Pancreas (tissue), 10 donors: ENCODE data around the gene RGS9BP. TPM values are rescaled to one million over a fixed set of nuclear protein-coding genes. Genes with fewer than 3 reads are reported as not detected.
A peak's percentile ranks its signal among the peaks of the same experiment; 100 is the strongest.

ENCODE experiments used
- ATAC-seq, 4 donors: fragments of 200-7000 bp; cut with Tn5 transposase; one replicate each; pipeline versions ENCODE4 v1.8.0 to v1.9.1; 2020; ENCODE audit warnings: mild to moderate bottlenecking in 4 of 4, moderate library complexity in 4 of 4
- DNase-seq, 6 donors: peaks; one replicate each; pipeline ENCODE4 v3.0.0-alpha.2; 2020
- FAIRE-seq: peaks from 2 replicates; lab custom pipeline; 2012; peaks lifted over from hg19 to GRCh38; lab: Jason Lieb, UNC
- H3K27ac ChIP-seq, 4 donors: fragments of 200-600 bp; sonication (generic); 1 replicate in 3 of 4; 2 replicates in 1 of 4; pipeline versions ENCODE4 v1.5.0 to v1.8.0; 2020
- H3K27me3 ChIP-seq, 4 donors: fragments of 200-600 bp; one replicate each; pipeline ENCODE4 v1.8.0; 2021
- H3K36me3 ChIP-seq, 3 donors: fragments of 200-600 bp; sonication (generic) in 1 of 3; one replicate each; pipeline versions ENCODE4 v1.5.0 to v1.8.0; 2020 to 2021
- H3K4me1 ChIP-seq, 3 donors: fragments of 200-600 bp; one replicate each; pipeline ENCODE4 v1.8.0; 2021
- H3K4me3 ChIP-seq, 4 donors: fragments of 200-600 bp; sonication (generic) in 2 of 4; one replicate each; pipeline versions ENCODE4 v1.5.0 to v1.8.0; 2020 to 2021
- H3K9me3 ChIP-seq, 4 donors: fragments of 200-600 bp; one replicate each; pipeline ENCODE4 v1.8.0; 2021
- CTCF ChIP-seq, 4 donors: fragments of 200-600 bp; sonication (generic) in 3 of 4; IDR thresholded peaks; one replicate each; pipeline versions ENCODE4 v1.5.0 to v1.8.0; 2021; ENCODE audit warnings: antibody characterized with exemption in 4 of 4
- WGBS, 2 donors: extraction: QIAGEN DNeasy Blood & Tissue Kit; methylation state at CpG; one replicate each; pipeline ENCODE4 v1.1.7; 2013; 5-methylcytosine and 5-hydroxymethylcytosine counted together
- intact Hi-C, 3 donors: fragments of 100-400 bp; cut with DNase I; formaldehyde crosslinking; loops; one replicate each; pipeline versions ENCODE4 v1.11.1 to v1.14.2; 2022
- polyA plus RNA-seq, 2 donors: library from polyadenylated mRNA; stranded (reverse); fragments of 200-250 nt; gene quantifications; one replicate each; pipeline ENCODE4 v1.2.3, GENCODE V29; 2013
- total RNA-seq, 6 donors: library from RNA; stranded (reverse); fragmentation: NEBNext Ultra II Directional in 4 of 6; extraction: Animal tissue kit (Norgen Biotek cat#: 25700) in 4 of 6; gene quantifications; one replicate each; pipeline versions ENCODE4 v1.2.1 to v1.2.4, GENCODE V29; 2021 to 2023
- donor health status: healthy with polysubstance abuse.
- donor health status: DM: no; HTN: no; CAD: no; lungs with moderate emphysema.
- donor health status: DM: no; HTN: no; CAD: no.
- donor health status: control.
- donor health status: control.
- donor health status: Bipolar disorder and iron deficiency.
- donor health status: DM: yes; HTN: yes; CAD: no.
- donor health status: DM: no; HTN: no; CAD: no.
- donor health status: DM: no; HTN: no; CAD: no.
- donor health status: DM: yes; HTN: yes; CAD: no.

RGS9BP gene, protein sequence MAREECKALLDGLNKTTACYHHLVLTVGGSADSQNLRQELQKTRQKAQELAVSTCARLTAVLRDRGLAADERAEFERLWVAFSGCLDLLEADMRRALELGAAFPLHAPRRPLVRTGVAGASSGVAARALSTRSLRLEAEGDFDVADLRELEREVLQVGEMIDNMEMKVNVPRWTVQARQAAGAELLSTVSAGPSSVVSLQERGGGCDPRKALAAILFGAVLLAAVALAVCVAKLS
- under 1 TPM in 4 of 6 donors, not detected in 2; 0.06 to 0.25 (median 0.18) TPM for total RNA-seq
- polyA plus RNA-seq, result under 1 TPM in 1 of 2 donors, not detected in 1; 0.02 TPM

- Histone ChIP-seq H3K4me1 (peaks cover 0 to 6% (median 3%) of the 10 kb centered on the region in 3 donors), H3K27ac (peak within 1 kb of the TSS in 1 of 4 donors; percentile 52), H3K9me3 (no peaks in the 10 kb centered on the region), H3K4me3 (peak within 1 kb of the TSS; percentile 79 to 98 (median 90)), H3K36me3 (no peaks in the 10 kb centered on the region), H3K27me3 (peaks cover 0 to 5% (median 0%) of the 10 kb centered on the region in 4 donors)
- intact Hi-C loops, result no loop called here
- 3 to 5% methylated on average over 28 to 53 of the region's 53 CpGs for WGBS, 2 donors
- no peak for TF ChIP-seq CTCF (IDR thresholded peaks at IDR 0.05)
- peak; percentile 63 to 89 (median 80) for DNase-seq
- no peak for FAIRE-seq
- peak; percentile 51 to 79 (median 68) for ATAC-seq
These were observed at the start of gene RGS9BP for GRCh38 chr19:32675720-32676185. TSS of gene RGS9BP (plus strand) at chr19:32675848. CDS start at chr19:32676264, 416 bp downstream.

DNA sequence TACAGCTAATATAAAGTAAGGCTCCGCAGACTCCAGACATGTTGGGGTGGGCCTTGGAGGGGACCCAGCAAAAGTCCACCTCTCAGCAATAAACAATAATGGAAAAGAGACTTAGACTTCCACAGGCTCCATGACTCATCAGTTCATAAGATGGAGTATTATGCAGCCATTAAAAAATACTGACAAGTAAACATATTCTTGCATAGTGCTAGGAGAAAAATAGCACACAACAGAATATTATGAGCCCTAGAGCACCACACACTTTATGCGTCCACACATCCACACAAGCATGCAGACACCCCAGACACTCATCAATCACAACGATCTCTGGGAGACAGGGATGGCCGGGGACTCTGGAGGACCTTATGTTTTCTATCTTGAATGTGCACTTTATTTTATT lies 48.7 kb upstream of the RGS9BP start:
- WGBS, 2 donors, result 94 to 98% methylated on average over 4 of the region's 4 CpGs
- no peak overlapping the region for H3K4me3 ChIP-seq
- no peak for DNase-seq
- no peak for TF ChIP-seq CTCF (IDR thresholded peaks at IDR 0.05)
- no peak for ATAC-seq
- no peaks in the 10 kb centered on the region for H3K27me3 ChIP-seq
- no peaks in the 10 kb centered on the region for H3K9me3 ChIP-seq
- intact Hi-C loops, result no loop called here
- no peaks in the 10 kb centered on the region for H3K4me1 ChIP-seq
- peaks cover 0 to 17% (median 0%) of the 10 kb centered on the region in 3 donors for H3K36me3 ChIP-seq
- no peak for FAIRE-seq
- H3K27ac ChIP-seq, result no peak overlapping the region

DNA sequence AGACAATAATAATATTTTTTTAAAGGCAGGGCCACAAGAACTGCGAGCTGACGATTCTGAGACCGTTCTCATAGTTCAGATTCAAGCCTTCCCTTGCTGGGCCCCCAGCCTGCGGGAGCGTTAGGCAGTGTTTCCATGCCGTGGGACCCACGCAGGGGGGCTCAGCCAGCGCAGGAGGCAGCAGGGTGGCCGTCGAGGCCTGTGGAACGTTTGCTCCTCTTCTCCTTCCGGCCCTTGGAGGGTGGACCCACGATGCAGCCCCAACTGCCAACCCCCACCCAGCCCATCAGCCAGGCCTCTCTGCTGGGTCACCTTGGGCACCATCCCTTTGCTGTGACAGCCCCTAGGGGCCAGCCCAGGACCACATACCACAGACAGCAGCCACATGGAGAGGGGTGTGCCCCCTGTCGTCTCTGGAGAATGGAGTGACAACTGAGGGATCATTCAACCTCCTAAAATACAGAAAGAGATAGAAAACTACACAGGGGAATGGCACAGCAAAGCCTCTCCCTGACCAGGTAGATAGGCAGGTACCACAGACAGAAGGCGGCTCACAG lies 47.9 kb upstream of the RGS9BP start:
- intact Hi-C loops, result no loop called here
- ATAC-seq (no peak), FAIRE-seq (no peak), DNase-seq (no peak)
- Histone ChIP-seq H3K4me3 (no peak overlapping the region), H3K27me3 (no peaks in the 10 kb centered on the region), H3K36me3 (peaks cover 0 to 11% (median 0%) of the 10 kb centered on the region in 3 donors), H3K27ac (no peak overlapping the region), H3K4me1 (no peaks in the 10 kb centered on the region), H3K9me3 (no peaks in the 10 kb centered on the region)
- 89 to 91% methylated on average over 15 of the region's 15 CpGs for WGBS, 2 donors
- TF ChIP-seq CTCF (IDR thresholded peaks at IDR 0.05), result no peak

DNA sequence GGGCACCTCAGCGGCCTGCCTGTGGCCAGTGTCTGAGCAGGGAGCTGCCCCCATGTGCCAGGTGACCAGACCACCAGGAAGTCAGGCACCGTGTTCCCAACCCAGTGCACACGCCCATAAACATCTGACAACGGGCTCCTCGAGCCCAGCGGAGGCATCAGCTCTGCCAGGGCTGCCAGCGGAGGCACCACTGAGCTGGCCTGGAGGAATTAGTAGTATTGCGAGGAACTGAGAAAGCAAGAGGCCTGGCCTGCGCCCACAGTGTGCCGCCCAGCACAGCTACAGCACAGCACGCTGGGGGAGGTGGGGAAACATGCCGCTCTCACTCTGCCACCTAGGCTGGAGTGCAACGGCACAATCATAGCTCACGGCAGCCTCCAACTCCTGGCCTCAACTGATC lies 45.3 kb upstream of the RGS9BP start:
- Histone ChIP-seq H3K4me1 (no peaks in the 10 kb centered on the region), H3K9me3 (no peaks in the 10 kb centered on the region), H3K4me3 (no peak overlapping the region), H3K36me3 (peaks cover 0 to under 1% (median 0%) of the 10 kb centered on the region in 3 donors), H3K27me3 (no peaks in the 10 kb centered on the region), H3K27ac (no peak overlapping the region)
- WGBS, 2 donors, result 86 to 90% methylated on average over 14 of the region's 14 CpGs
- no peak for TF ChIP-seq CTCF (IDR thresholded peaks at IDR 0.05)
- ATAC-seq (no peak), DNase-seq (no peak), FAIRE-seq (no peak)
- intact Hi-C loops, result no loop called here

- H3K27me3 ChIP-seq, result no peaks in the 10 kb centered on the region
- FAIRE-seq (no peak), DNase-seq (no peak), ATAC-seq (no peak)
- intact Hi-C loops, result no loop called here
- H3K36me3 ChIP-seq, result peaks cover 0 to 7% (median 0%) of the 10 kb centered on the region in 3 donors
- no peaks in the 10 kb centered on the region for H3K9me3 ChIP-seq
- no peaks in the 10 kb centered on the region for H3K4me1 ChIP-seq
- TF ChIP-seq CTCF (IDR thresholded peaks at IDR 0.05), result no peak
- 94 to 96% methylated on average over 15 of the region's 15 CpGs for WGBS, 2 donors
- H3K27ac ChIP-seq, result no peak overlapping the region
- H3K4me3 ChIP-seq, result no peak overlapping the region
These were observed 44.3 kb upstream of the RGS9BP start for GRCh38 chr19:32631381-32631780.
